HG03175 (cell line): ENCODE data around the gene FAM20A.
"Not testable (repeated sequence)": the region's sequence is repeated elsewhere in the genome, so short reads cannot be mapped to it uniquely, and the experiment has no call there.

ENCODE experiments used
- ATAC-seq: cut with Tn5 transposase; IDR thresholded peaks from one replicate; pipeline ENCODE4 v1.9.1; 2021; ENCODE audit warnings: mild to moderate bottlenecking, moderate library complexity; ENCODE audit not compliant: unreplicated experiment

Gene FAM20A

DNA sequence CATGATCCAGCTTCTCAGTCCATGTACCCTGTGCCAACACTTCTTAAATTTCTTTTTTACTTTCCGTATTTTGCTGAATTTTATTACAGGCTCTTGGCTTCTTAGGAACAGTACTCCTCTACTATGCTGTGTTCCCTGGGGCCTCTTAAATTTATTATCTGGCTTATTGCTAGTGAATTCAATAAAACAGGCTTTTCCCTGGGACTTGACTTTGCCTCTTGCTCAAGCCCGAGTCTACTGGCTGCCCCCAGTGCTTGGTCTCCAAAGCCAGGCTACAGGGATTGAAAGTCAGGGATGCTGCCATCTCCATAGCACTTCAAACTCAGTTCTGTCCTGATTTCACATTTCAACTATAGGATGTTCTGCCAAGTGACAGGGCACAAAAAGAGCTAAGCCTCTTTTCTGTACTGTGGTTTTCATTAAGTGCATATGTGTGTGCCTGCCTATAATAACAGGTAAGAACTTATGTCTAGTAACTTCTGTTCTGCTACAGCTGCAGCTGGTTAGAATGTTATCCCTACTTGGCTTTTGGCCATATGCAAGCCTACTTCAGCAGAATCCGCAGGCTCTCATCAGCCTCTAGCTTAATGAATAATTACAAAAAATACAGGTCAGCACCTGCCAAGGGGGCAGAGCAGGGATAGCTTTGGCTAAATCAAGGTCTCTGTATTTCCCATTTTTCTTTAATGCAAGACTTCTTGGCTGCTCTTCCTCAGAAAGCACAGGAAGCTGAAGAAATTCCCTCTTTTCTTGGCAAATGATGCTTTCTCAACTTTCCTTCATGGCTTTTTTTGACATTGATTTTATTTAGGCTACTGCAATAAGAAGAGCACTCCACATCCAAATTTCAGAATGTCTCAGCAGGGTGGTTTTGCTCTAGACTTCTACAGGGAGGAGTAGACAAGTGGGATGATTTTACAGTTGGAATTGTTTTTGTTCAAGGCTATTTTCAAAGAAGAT lies 8.2 kb downstream of the FAM20A start:
- no peak for ATAC-seq

DNA sequence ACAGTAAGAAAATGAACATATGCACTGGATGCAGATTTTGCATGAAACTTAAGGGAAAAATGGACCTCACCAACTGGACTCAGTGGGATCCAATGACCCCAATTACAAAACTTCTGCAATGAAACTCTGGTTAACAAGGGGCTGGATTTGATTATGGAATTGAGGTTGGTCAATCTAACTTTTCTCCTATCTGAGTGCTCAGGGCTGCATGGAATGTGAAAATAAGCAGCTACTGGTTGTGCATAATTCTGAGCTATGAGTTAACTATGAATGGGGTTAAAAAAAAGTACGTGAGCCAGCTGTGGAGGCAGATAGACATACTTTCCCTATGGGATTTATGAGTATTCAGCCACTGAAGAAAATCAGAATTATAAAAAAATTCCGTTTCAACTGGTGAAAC lies 9.2 kb downstream of the FAM20A start:
- ATAC-seq = no peak

DNA sequence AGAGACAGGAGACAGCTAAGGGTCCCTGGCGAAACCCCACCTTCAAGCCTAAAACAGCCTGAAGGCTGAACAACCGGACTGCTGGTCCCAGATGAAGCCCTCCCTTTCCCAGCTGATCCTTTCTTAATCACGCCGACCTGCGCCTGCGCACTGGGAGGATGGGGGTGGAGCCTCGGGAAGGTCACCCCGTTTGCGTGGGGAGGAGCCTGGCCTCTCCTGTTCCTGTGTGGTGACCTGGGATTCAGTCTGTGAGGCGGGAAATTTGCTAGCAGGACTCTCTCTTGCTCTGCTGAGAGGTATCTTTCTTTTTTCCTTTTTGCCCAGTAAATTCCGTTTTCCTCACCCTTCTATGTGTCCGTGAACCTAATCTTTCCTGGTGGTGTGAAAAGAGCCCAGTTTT lies 9.6 kb downstream of the FAM20A start:
- ATAC-seq = no peak

DNA sequence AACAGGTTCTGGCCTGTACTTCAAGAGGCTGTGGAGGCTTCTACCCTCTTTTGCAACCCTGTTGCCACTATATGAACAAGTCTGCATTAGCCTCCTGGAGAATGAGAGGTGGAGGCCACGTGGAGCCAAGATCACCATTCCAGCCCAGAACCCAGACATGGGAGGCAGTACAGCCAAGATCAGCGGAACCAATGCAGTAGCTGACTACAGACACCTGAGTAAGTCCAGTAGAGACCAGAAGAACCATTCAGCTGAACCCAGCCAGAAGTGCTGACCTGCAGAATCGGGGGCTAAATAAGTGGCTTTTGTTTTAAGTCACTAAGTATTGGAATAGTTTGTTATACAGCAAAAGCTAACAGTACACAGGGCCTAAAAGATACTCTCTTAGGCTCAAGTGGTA lies 12.1 kb downstream of the FAM20A start:
- ATAC-seq = no peak

DNA sequence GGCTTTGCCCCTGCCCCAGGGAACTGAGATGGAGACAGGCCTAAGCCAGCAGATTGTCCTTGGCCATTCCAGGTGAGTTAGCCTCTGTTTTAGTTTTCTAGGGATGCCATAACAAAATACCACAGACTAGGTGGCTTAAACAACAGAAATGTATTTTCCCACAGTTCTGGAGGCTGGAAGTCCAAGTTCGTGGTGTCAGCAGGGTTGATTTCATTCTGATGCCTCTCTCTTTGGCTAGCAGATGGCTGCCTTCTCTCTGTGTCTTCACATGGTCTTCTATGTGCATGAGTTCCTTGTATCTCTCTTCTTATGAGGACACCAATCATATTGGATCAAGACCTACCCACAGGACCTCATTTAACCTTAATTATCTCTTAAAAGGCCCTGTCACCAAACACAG lies 12.8 kb downstream of the FAM20A start:
- ATAC-seq = no peak

DNA sequence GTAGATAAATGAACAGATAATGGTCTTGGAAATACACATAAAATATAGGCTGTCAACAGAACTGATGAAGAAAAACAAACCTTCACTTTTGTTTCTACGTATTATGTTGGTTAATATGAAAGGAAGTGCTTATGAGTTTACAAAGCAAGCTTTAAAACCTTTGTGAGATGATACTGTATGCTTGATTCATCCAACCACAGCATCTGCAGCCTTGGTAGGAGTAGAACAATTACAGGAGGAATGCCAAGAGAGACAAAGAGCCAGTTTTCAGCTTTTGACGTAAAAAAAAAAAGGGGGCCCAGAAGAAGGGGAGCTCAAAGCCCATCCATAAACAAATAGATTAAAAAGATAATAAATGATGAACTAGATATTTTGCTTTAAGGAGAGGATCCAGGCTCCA lies 13.3 kb downstream of the FAM20A start:
- no peak for ATAC-seq

DNA sequence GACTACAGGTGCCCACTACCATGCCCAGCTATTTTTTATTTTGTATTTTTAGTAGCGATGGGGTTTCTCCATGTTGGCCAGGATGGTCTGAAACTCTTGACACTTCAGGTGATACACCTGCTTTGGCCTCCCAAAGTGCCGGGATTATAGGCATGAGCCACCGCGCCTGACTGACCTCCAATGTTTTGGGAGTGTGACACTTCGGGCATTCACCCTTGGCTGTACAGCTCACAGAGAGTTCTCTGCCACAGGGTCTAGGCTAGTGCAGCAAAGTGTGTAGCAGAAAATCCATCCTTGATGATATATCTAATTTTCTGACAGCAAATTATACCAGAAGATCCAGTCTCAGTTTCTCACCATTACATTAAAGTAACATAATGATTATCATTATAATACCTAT lies 14.1 kb downstream of the FAM20A start:
- ATAC-seq = no peak

DNA sequence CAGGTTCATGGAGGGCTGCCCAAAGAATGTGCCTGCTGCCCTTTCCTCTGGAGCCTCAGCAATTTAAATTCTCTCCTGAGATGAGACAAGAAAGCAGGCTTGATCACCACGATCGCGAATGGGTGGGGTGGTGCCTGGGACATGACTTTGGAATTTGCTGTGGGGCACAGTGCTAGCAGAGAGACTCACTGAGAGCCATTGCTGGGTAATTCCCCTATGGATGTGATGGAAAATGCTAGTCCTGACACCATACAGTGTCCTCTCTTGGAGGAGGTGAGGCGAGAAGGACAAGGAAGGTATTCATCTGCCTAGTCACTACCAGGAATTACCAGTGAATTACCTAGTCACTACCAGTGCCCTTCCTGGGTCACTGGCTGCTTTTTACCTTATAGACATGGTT lies 15.5 kb downstream of the FAM20A start:
- ATAC-seq = no peak

DNA sequence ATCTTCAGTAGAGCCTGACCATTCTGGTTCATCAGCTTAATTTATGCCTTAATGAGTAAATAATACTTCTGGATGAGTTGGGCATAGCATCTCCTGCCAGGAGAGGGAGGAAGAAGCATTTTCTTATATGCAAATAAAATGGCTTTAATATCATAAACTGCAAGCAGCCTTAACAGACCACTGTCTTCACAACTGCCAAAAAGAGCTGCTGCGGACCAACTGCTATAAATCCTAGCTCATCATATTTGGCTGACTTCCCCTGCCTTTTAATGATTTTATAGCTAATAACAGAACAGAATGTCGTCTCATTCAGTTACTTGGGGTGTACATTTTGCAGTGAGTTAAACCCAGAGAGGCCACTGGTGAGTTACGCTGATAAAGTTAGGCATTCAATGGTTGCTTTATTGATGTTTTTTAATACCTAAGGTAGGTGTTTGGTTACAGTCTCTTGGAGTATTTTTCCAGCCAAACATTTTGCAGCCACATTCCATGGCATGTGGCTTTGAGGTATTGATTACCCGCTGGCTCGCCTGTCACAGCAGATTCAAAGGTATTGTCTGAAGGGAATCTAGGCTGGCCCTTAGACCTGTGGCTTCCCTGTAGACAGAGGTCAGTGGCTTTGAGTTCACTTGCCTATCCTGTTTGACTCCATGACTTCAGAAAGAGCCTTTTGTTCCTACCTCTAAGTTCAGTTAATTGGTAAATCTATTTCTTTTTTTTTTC lies 16.4 kb downstream of the FAM20A start:
- no peak for ATAC-seq

DNA sequence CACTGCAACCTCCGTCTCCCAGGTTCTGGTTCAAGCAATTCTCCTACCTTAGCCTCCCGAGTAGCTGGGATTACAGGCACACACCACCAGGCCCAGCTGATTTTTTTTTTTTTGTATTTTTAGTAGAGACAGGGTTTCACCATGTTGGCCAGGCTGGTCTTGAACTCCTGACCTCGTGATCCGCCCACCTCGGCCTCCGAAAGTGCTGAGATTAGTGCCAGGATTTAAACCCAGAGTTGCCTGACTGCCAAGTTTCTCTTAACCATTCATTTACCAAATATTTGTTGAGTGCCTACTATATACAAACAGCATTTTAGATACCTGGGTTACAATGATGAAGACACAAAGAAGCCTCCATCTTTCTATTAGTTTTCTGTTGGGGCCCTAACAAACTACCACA lies 18.3 kb downstream of the FAM20A start:
- ATAC-seq = not testable (repeated sequence)

DNA sequence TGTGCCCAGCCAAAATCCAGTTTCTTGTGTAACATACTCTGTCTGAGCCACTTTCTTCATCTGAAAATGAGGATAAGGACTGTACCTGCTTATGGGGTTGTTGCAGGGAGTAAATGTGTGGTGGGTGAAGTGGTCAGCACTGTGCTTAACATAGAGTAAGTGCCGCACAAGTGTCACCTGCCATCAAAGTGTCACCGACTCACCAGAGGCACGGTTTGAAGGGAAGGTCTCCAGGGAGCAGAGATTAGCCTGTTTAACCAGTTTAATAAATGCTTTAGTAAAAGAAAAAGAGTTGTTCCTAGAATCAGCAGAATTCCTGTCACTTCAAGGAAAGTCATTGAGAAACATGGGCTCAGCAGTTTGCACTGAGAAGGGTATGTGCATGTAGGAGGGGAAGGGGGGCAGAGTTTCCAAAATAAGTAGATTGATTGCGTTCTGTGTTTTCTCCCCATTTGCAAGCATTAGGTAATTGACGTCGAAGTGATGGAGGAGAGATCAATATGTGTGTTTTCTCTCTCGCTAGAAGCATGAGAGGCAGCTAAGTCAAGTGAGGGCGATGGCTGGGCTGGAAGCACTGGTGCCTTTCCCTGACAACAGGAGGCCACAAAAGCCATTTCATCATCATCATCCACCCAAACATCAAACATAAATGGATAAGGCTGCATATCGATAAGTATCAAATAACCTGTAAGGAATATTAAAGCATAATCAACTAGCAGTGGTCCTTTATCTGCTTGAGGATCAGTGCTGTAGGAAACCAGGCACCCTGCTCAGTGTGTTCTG lies 19.1 kb downstream of the FAM20A start:
- no peak for ATAC-seq

DNA sequence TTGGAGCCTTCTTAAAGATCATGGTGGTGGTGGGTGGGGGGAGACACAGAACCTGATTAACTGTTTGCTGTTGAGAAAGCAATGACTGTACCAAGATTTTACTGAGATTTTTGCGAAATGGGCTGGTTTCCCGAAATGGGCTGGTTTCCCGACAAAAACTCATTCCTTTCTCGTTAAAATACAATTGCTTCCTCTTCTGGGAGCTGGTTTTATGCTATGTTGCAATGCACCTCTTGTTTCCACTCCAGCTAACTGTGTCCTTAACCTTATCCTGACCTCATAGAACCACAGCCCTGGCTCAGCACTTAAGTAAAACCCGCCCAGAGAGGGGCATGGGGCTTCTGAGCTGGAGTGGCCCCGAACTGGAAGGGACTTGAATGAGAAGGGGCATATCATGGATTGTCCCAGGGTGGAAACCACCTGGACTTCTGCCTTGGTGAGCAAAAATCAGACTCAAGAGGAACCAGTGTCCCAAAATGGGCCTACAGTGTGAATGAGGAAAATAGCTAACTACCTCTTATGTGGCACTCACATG lies 20.9 kb downstream of the FAM20A start:
- ATAC-seq = no peak

DNA sequence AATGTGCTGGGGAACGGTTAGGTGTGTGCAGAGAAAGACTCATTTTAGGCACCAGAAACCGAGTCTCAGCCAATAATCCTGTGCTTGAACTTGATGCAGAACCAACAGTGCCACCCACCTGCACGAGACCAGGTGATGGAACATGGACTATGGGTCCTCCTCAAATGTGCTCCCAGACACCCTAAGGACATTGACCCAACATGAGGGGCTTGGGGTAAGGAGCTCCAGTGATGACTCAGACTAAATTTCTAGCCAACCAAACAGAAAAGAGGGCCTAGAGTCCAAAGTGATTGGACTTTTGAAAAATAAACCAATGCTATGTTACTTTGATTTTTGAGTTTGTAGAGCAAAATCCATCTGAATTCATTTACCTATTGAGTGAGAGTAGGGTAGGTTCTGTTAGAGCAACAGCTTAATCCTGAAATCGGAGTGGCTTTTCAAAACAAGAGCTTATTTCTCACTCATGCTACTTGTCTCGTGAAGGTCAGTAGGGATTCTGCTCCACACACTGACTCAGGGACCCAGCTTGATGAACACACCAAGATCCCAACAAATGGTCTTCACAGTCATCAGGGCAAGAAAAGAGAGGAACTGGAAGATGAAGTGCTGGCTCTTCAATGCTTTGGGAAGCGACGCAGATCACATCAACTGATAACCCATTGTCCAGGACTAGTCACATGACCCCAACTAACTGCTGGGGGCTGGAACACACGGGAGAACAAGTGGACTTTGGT lies 21.8 kb downstream of the FAM20A start:
- no peak for ATAC-seq

DNA sequence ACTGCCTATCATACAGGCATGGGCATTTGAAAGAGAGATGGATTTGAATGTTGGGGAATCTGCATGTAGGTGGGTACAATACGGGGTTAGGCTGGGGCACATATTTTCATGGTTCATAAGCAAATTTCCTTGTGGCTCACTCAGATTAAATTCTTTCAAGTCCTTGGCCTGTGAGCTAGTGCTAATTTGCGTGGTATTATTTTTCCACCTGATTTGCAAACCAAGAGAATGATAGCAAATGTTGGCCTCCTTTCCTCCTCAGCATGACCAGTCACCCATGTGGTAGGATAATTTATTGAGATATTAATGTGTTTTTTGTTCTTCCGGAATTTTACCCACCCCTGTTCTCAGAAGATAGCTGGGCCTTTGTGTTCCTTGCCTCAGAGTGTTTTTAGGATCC lies 22.9 kb downstream of the FAM20A start:
- ATAC-seq = no peak

DNA sequence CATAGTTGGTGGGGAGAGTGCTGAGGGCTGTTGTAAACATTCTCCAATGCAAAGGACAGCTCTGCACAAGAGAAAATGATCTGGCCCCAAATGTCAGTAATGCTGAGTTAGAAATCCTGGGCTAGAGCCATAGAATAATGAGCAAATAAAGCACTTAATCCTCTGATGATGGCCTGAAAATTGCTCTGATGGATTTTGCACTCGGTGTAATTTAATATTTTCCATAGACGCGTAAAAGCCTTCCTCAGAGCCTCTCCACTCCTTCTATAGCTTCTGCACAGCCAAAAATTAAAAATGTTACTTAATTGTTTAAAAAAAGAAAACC lies 23.7 kb downstream of the FAM20A start:
- ATAC-seq = no peak

DNA sequence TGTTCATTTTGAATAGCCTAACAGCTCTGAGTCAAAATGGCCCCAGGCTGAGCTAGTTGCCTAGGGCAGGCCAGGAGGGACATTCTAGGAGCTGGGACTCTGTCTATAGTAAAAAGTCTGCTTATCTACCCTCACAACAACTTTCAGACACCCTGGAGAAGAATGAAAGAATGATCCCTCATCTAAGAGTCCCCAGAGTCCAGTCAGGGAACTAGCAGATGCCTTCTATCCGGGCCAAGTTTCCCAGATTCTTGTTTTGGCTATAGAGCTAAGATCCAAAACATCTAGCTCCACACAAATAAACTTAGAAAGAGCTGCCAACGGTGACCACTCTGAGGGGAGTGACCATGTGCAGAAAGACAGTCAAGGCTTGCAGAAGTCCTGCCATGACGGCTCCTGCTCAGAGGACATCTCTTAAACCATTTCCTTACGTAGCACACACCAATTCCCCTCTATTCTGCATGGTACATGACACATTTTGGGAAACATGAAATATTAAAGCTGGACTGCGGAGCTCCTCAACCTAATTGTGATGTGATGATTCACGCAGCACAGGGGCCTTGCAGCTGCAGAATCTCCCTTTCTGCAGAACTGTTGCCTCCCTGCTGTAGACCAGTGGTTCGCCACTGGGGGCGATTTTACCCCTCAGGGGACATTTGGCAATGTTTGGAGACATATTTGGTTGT lies 24.2 kb downstream of the FAM20A start:
- no peak for ATAC-seq

DNA sequence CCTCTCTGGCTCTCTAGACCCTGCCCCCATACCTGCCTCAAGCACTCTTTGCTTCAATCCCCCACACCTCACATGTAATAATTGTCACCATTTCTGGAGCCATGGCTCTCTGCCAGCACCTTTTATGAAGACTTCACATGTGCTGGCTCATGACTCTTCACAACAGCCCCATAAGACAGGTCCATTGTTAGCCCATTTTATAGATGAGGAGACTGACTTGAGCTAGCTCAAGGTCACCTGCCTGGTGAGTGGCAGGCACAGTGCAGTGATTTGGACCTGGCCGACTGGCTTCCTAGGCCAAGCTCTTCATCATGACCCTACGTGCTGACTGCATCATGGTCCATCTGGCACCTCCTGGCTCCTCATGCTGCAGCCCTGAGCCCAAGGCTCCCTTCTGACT lies 25.0 kb downstream of the FAM20A start:
- no peak for ATAC-seq

DNA sequence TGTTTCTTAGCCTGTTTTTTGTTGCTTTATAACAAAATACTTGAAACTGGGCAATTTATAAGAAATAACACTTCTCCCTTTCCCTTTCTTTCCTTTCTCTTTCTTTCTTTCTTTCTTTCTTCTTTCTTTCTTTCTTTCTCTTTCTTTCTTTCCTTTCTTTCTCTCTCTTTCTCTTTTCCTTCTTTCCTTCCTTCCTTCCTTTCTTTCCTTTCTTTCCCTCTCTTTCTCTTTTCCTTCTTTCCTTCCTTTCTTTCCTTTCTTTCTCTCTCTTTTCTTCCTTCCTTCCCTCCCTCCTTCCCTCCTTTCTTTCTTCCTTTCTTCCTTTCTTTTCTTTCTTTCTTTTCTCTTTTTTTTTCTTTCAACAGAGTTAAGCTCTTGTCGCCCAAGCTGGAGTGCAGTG lies 27.8 kb downstream of the FAM20A start:
- no peak for ATAC-seq

DNA sequence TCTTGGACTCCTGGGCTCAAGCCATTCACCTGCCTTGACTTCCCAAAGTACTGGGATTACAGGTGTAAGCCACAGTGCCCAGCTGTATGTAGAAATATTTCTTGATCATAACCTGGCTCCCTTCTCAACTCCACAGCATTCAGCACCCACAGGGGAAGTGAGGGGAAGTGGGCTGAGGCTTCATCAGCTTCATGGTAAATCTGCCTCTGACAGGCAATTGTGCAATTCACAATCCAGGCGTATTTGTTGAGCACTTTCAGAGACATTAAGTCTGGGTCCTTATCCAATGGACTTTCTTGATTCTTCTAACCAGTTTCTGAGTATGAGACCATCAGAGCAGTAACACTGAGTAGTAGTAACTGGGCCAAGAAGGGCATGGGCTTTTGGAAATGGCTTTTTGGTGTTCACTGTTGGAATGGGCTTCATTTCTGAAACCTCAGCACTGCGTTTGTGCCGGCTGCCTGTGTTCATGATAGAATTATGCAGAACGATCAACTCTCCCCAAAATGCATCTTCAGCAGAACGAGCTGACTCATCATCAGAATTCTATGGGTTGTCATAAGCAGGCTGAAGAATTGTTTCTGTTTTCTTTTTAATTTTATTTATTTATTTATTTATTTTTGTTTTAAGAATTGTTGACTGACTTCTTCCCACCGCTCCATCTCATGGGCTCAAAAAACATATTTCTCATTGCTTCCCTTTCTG lies 28.9 kb downstream of the FAM20A start:
- no peak for ATAC-seq
